ENCODE data around the gene ADGRG7.
A peak's percentile ranks its signal among the peaks of the same experiment; 100 is the strongest.
"Not testable (repeated sequence)": the region's sequence is repeated elsewhere in the genome, so short reads cannot be mapped to it uniquely, and the experiment has no call there.

The ADGRG7 gene

GRCh38 chr3:100609305-100609704, at the start of gene ADGRG7:
ADGRG7 (plus strand) TSS chr3:100609601; CDS start chr3:100609857, 256 bp downstream.
- no peak for DNase-seq

GRCh38 chr3:100560426-100560825, 49.0 kb upstream of the ADGRG7 start:
- no peak for DNase-seq

- no peak for DNase-seq
Observed at GRCh38 chr3:100561459-100562158, 47.8 kb upstream of the ADGRG7 start.

- DNase-seq = no peak
Observed at GRCh38 chr3:100562224-100562857, 47.1 kb upstream of the ADGRG7 start.

- DNase-seq = no peak
Observed at GRCh38 chr3:100563228-100563627, 46.2 kb upstream of the ADGRG7 start.

- DNase-seq = no peak
Observed at GRCh38 chr3:100563652-100564211, 45.7 kb upstream of the ADGRG7 start.

- no peak for DNase-seq
Observed at GRCh38 chr3:100570811-100571210, 38.6 kb upstream of the ADGRG7 start.

- DNase-seq = no peak
Observed at GRCh38 chr3:100574536-100574935, 34.9 kb upstream of the ADGRG7 start.

GRCh38 chr3:100575704-100576103, 33.7 kb upstream of the ADGRG7 start:
- DNase-seq = no peak

GRCh38 chr3:100577382-100578008, 31.9 kb upstream of the ADGRG7 start:
- DNase-seq = no peak

GRCh38 chr3:100578646-100579045, 30.8 kb upstream of the ADGRG7 start:
- DNase-seq = no peak

- DNase-seq = no peak
Observed at GRCh38 chr3:100580147-100580546, 29.3 kb upstream of the ADGRG7 start.

GRCh38 chr3:100581650-100582049, 27.8 kb upstream of the ADGRG7 start:
- DNase-seq = no peak

- DNase-seq = not testable (repeated sequence)
Observed at GRCh38 chr3:100582157-100582556, 27.2 kb upstream of the ADGRG7 start.

GRCh38 chr3:100584101-100584660, 25.2 kb upstream of the ADGRG7 start:
- no peak for DNase-seq

GRCh38 chr3:100586832-100587231, 22.6 kb upstream of the ADGRG7 start:
- DNase-seq = no peak

GRCh38 chr3:100588251-100588650, 21.1 kb upstream of the ADGRG7 start:
- no peak for DNase-seq

- DNase-seq = peak; percentile 23
Observed at GRCh38 chr3:100590114-100590839, 19.1 kb upstream of the ADGRG7 start.

GRCh38 chr3:100590840-100591147, 18.6 kb upstream of the ADGRG7 start:
- no peak for DNase-seq

- no peak for DNase-seq
Observed at GRCh38 chr3:100591411-100591810, 18.0 kb upstream of the ADGRG7 start.

- no peak for DNase-seq
Observed at GRCh38 chr3:100600181-100601042, 9.0 kb upstream of the ADGRG7 start.

All from CD4-positive, alpha-beta T cell treated with Interferon gamma for 1 hour (primary cell).